DMS 273 (cell line): Measurements from ENCODE around the gene PLA2G1B.
A peak's percentile ranks its signal among the peaks of the same experiment; 100 is the strongest.

Experiments used
- DNase-seq: peaks from one replicate; lab custom pipeline; 2025; ENCODE audit not compliant: unreplicated experiment; lab: John Stamatoyannopoulos, UW

Gene PLA2G1B

DNA sequence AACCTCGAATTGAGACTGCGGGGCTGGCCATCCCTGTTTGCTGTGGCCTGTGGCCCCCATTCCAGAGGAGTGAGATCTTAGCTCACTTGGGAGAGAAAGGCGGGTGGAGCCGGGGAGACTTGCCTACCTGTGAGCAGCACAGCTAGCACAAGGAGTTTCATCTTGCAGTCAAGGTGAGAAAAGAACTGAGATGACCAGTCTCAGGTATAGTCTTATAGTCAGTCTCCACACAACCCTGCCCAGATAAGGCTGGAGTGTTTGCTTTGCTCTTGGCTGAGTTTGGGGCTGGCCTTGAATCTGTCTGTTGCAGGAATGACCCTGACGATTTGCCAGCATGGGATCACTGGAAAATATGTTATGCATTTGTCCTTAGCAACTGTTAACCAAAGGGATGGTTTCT lies at the start of gene PLA2G1B:
TSS of gene PLA2G1B (minus strand) at position 187 of the 400 bp plus-strand sequence. CDS start at position 161, 26 bp downstream.
- DNase-seq: no peak

DNA sequence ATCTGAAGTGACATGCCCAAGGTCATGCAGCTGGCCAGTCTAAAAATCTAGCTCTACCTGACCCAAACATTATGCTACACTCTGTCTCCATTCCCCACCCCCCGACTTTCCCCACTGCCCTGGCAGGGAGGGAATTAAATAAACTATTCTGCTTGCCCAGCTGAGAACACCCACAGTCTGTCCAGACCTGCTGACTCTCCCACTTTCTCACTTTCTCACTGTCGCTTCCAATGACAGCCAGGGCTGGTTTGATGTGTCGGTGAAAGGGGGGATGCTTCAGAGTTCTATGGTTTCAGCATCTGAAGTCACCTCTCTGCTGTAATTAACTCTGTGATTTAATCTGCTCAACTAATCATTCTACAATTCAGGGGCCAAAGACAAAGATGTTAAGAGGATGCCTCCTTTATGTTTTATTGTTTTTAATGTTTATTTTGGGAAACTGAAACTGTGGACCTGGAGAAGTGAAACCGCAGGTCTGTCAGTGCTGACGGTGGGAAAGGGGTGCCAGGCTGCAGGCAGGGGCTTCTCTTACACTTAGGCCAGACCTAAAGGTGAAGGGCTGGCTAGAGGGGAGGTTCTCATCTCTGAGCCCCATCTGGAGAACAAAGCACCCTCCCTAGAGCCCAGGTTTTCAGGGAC lies 49.5 kb upstream of the PLA2G1B start:
- DNase-seq: no peak

DNA sequence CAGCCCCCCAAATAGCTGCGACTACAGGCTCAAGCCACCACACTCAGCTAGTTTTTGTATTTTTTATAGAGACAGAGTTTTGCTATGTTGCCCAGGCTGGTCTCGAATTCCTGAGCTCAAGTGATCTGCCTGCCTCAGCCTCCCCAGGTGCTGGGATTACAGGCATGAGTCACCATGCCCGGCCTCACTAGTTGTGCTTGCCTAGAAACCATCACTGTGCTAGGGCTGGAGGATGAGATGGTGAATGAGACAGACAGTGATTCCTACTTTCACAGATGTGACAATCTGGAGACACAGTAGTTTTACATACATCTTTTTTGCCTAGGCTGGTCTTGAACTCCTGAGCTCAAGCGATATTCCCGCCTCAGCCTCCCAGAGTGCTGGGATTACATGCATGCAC lies 48.8 kb upstream of the PLA2G1B start:
- DNase-seq: no peak

DNA sequence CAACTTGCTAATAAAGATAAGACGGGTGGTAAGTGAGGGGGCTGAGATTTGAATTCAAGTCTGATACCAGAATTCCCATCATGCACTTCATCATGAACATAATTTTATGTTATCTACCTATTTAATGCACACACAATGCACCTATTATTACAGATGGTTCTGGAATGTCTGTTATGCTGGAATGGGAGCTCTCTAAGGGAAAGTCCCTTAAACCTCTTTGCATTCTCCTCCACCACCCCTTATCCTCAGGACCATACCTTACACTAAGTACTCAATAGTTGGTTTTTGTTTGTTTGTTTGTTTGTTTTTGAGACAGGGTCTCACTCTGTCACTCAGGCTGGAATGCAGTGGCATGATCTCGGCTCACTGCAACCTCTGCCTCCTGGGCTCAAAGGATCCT lies 48.4 kb upstream of the PLA2G1B start:
- DNase-seq: no peak

DNA sequence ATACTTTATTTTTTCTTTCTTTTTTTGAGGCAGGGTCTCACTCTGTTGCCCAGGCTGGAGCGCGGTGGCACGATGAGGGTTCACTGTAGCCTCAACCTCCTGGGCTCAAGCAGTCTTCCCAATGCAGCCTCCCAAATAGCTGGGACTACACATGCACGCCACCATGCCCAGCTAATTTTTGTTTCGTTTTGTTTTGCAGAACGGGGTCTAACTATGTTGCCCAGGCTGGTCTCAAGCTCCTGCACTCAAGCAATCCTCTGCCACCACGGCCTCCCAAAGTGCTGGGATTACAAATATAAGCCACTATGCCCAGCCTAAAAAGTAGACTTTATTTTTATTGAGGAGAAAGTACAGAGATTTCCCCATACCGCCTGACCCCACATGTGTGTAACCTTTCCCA lies 46.1 kb upstream of the PLA2G1B start:
- no peak for DNase-seq

DNA sequence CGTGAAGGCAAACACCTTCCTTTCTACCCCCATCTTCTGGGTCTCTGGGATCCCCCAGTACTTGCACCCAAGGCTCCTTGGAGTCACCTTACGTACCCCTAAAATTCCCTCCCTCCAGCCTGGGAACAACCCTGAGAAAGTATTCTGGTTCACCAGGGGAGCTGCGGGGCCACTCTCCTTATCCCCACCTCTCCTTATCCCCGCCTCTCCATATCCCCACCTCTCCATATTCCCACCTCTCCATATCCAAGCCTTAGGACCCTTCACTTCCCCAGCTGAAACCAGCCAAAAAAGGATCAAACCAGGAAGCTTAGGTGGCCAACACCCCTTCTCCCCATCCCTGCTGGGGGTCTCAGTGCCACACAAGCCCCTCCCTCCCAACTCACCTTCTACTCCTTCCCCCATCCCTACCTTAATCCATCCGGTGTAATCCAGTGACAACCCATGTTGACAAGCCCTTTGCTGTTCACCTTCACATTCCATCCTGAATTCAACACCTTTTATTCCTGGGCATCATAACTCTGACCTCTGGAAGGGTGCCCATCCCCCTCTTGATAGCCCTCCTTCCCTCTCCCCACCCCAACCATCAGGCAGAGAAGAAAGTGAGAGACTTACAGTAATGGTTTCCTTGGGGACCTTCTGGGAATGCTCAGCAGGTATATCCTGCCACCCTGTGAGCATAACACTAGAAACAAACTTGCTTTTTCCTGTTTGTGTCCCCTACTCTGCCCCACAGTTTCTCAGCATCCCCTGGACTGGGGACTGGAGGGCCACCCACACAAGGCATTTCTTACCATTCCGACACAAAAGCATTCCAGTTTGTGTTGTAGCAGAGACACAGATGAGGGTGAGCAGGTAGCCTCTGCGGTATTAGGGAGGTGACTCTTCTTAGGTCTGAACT lies 43.0 kb upstream of the PLA2G1B start:
- DNase-seq: no peak

DNA sequence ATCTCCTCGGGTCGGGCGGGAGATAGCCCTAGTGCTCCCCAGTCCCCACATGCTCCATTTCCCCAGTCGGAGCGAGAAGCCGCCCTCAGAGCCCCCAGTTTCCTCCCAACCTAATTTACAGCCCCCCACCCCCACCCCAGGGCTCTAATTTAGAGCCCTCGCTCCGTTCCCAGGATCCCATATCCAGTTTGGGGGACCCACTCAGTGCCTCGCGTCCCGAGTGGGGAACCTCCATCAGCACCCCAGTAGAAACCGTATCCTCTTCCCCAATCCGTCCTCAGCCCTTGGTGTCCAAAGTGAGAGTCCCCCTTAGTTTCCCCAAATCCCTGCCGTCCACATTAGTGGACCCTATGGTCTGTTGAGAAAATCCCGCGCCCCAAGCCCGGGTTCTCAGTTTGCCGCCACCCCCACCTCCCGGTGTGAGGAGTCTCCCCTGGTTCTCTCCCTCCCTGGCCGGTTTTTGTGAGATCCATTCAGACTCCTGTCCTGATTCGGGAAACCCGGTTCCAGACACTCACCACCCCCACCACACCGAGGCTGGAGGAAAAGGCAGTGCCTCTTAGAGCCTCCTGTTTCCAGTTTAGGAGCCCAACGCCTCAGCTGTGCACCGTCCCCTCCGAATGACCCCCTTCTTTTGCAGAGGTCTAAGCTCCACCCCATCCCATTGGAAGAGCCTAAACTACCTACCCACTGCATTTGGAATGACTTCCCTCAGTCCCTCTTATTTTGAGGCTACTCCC lies 42.2 kb upstream of the PLA2G1B start:
- peak; percentile 21 for DNase-seq

DNA sequence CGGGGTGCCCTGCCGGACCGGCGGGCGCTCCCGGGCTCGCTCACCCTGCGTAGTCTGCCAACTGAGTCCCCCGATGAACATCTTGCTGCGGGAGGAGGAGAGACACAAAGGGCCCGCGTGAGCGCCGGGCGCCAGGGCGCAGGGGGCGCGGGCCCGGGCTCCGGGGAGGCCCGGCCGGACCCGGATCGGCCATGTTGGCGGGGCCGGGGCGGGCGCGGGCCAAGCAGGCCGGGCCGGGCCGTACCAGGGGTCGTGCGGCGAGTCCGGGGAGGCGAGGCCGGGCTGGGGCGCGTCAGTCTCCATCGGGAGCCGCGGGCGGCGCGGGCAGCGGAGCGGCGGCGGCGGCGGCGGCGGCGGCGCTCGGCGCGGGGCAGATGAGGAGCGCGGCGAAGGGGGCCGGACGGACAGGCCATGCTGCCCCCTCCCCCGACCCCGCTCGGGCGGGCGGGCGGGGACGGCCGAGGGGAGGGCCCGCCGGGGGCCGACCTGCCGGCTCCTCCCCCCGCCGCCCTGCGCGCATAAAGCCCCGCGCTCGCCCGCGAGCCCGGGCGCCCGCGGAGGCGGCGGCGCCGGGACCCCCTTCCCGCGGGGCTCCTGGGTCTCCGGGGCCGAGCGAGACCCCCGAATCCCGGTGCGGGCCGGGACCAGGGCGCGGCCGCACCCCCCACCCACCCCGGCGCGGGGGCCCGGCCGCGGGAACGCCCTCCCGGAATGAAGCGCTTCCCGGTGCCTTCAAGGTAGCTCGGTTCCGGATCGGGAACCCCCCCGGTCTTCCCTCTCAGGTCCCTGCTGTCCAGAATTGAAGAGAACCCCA lies 41.4 kb upstream of the PLA2G1B start, which contains the start of gene MSI1:
TSS of gene MSI1 (minus strand) at position 376 of the 814 bp plus-strand sequence. CDS start at position 303, 73 bp downstream.
- DNase-seq: peak; percentile 73

DNA sequence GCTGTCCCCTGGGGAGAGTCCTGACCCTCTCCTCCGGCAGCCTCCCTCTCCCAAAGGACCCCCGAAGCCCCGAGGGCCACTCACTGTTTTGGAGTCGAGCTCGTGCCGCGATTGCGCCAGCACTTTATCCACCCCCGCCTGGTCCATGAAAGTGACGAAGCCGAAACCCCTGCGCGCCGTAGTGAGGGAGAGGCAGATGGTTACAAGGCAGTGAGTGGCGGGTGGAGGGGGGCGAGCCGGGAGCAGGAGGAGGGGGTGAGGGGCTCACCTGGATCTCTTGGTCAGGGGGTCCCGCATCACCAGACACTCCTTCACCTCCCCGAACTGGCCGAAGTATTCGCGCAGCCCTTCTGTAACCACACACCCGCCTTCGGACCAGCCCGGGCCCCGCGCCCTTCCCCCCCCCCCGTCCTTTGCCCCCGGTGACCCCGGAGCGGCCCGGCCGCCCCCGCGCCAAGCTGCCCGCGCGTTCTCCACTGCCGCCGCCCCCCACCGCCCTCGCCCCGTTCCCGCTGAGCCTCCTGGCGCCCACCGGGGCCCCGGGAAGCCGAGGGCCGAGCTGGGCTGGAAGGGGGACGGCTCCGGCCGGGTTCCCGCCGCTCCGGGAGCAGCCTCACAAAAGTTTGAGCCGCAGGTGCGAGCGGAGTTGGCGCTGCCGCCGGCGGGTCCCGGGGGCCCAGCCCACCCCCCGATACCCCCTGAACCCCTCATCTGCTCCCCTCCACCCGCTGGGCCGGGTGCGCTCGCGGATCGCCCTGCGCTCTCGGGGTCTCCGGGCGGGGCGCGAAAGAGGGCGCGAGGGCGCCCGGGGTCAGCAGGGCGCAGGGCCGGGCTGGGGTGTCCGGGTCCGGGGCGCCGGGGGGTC lies 40.6 kb upstream of the PLA2G1B start:
- peak; percentile 76 for DNase-seq

DNA sequence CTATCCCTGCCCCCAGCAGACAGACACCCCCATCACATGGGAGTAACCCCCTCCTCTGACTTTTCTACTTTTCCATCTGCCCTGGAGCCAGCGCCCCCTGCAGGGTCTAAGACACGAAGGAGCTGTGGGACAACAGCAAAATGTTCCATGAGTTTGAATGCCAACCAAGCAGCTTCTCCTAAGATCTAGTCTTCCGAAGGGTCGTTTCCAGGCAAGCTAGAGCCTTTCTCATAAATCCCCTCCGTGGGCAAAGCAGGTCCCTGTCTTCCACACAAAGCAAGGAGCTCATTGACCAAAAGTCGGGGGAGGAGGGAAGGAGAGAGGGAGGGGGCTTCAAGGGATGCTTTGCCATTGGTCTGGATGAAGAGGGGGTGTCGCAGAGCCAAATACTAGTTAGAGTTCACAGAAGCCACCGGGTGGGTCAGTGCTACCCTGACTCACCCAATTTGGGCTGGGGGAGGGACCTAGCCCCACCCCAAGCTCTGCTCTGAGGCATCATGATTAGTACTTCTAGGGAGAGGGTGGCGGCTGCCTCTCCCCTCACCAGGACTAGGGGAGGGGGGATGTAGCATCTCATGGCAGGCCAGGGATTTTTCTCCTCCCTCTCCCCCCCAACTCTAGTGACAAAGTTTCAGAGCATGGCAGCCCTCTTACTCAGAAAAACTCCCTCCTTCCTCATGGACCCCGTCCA lies 39.8 kb upstream of the PLA2G1B start:
- DNase-seq: peak; percentile 67

DNA sequence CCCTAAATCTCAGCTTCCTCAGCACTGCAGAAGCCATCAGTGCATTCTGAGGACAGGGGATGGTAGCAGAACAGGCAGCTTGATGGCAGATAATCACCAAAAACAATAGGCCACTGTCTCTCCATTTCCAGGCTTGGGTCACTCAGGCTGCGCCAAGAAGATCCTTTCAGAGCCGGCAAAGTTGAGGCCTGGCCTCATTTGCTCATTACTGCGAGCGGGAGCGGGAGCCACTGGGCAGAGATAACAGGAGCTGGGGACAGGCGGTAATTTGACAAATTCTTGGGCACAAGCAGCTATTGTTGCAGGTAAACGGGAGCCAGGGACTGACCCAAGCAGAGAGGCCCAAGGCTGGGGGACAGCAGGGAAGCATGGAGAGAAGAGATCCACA lies 39.3 kb upstream of the PLA2G1B start:
- DNase-seq: no peak

DNA sequence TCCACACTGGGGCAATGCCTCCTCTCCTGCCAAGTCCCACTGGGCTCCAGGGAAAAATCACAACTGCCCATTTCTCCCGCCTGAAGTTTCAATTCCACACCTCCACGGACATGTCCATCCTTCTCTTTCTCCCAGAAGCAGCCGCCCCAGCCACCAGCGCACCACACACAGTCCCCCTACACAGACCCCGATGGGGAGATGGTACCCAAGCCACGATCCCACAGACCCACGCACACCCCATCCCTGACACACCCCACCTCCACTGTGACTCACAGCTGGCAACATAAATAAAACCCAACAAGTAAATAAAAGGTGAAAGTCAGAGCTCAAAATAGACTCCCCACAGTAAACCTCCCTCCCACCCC lies 38.7 kb upstream of the PLA2G1B start:
- no peak for DNase-seq

DNA sequence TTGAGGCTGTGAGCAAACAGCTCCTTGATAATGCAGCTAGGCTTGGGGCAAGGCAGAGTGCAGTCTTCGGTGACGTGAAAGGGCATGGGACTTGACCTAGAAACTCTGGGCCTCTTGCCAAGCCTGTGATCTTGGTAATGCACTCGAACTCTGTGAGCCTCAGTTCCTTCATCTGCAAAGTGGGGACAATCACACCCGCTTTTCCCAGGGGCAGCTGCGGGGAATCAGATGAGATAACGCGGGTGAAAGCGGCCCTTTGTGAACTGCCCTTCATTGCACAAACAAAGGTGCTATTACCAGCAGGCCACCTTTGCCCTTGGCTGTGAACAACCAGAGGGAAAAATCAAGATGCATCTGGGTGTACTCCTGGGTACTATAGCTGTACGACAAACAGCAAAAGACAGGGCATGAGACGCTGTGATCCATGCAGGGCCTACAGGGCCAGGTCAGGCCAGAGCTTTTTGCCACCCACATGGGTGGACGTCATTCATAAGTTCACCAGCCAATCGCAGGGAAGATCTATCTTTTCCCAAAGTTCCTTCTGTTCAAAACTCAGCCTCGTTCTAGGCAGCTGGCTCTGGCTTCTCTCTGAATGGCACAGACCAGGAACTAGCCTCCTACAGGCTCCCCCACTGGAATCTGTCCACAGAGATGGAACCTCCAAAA lies 38.2 kb upstream of the PLA2G1B start:
- DNase-seq: no peak

DNA sequence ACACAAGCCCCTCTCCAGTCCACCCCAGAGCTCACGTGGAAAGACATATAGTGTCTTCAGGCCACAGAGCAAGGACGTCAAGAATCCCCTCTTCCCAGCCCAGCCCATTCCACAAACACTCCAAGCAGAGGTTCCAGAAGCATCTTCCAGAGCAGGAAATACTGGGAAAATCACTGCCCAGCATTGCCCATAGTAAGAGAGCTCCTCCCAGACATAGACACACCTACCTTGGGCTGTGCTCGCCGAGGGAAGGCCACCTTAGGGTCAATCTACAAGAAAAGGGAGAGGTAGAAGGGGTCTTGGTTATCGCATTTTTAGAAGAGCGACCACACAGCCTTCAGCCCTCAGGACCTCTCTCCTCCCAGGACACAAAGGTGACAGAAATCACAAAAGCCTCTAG lies 36.9 kb upstream of the PLA2G1B start:
- DNase-seq: no peak

DNA sequence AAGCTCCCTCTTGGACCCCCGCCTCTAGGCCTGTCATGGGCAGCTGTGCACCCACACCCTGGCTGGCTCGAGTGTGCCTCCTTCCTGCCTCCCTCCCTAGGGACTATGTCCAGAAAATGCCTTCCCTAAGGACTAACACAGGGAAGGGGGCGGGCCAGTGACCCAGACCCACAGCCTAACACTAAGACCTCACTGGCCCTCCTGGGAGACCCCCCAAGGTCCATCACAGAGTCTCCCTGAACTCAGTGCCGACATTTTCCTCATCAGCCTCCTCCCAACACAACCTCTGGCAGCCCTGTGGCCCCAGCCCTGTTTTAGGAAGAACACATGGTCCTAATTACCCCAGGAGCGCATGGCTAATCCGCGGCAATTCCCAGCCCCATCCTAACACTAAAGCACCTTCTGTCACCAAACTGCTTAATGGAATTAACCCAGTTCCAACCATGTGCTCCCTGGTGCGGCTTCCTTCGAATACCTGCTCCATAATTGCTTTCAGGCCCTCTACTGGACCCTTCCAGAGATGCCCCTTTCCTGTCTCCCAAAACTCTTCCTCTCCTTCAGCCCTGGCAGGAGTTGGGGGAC lies 35.8 kb upstream of the PLA2G1B start:
- peak; percentile 92 for DNase-seq

DNA sequence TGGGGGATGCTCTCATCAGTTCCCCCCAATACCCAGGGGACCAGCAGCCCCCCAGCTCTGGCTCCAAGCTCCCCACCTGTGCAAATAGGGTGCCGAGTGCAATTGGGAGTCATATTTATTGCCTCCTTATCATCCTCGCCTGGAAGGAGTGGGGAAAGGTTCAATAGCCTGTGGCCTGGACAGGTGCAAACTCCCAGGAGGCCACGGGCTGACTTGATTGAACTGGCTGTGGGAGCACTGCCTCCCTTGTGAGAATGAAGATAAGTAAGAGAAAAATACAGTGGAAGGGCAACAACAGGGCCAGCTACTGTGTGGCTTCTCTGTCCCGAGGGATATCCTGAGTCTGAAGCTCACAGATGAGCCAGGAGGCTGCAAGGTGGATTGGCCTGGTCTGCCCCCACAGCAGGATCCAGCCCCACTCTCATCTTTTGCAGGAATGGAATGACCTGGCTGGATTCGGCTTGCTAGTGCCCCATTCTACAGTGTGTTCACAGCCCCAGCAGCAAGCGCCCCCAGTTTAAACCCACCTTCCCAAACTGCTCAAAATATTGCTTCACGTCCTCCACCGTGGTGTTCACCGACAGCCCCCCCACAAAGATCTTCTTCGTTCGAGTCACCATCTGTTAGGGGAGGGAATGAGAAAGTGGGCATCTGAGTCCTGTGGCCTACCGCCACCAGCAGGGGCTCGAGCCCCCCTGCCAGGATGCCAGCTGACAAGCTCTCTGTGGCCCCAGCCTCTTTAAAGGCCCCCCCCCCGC lies 35.1 kb upstream of the PLA2G1B start:
- DNase-seq: peak; percentile 78

DNA sequence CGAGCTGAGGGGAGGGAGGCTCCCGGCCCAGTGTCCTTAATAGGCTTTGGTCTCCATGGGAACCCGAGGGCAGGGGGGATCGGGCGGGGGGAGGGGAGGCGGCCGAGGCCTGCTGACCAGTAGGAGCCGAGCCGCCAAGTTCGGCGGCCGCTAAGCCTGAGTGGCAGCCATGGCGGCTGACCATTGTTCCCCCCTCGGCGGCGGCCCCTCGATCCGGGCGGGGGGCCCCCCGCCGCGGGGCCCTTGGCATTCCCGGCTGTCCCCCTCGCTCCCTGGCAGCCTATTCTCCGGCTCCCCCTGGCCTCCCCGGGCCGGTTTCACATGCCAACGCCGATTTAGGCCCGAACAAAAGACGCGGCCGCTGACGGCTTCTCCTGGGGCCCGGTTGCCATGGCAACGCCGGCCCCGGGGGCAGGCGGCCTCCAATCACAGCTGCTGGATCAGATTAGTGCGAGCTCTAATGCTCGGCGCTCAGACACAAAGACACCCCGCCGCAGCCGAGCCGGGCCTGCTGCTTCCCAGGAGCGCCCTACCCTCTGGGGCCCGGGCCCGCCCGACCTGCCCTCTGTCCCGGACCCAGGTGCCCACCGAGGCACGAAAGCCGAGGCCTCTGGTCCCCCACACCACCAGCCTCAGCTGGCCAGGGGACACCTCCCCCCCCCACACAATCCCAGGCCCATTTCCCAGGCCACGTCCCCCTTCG lies 34.1 kb upstream of the PLA2G1B start:
- DNase-seq: peak; percentile 39
